RWPE2 (cell line): ENCODE results near the gene AIDA.

Experiments
- ATAC-seq: fragments of 200-7000 bp; cut with Tn5 transposase; 3 replicates; pipeline ENCODE4 v1.9.1; 2021; ENCODE audit warnings: low read depth
- DNase-seq: peaks from one replicate; pipeline ENCODE4 v3.0.0-alpha.2; 2020; ENCODE audit warnings: low spot score
- H3K27ac ChIP-seq: fragments of 450-650 bp; 2 replicates; pipeline ENCODE4 v1.5.1; 2017; ENCODE audit warnings: mild to moderate bottlenecking; ENCODE audit not compliant: poor library complexity, severe bottlenecking
- H3K27me3 ChIP-seq: fragments of 250-450 bp; sonication (Bioruptor Pico); 2 replicates; pipeline ENCODE4 v1.5.1; 2021; ENCODE audit warnings: mild to moderate bottlenecking, moderate library complexity; ENCODE audit not compliant: insufficient read depth, poor library complexity, severe bottlenecking
- H3K36me3 ChIP-seq: fragments of 250-450 bp; sonication (Bioruptor Pico); 2 replicates; pipeline ENCODE4 v1.5.1; 2020; ENCODE audit warnings: low read depth, mild to moderate bottlenecking, moderate library complexity
- H3K4me1 ChIP-seq: fragments of 250-450 bp; sonication (Bioruptor Pico); 2 replicates; pipeline ENCODE4 v1.5.1; 2021; ENCODE audit warnings: mild to moderate bottlenecking, moderate library complexity; ENCODE audit not compliant: insufficient read depth, poor library complexity, severe bottlenecking
- H3K4me3 ChIP-seq: fragments of 250-450 bp; sonication (Bioruptor Pico); 2 replicates; pipeline ENCODE4 v1.5.1; 2021; ENCODE audit warnings: mild to moderate bottlenecking, moderate library complexity; ENCODE audit not compliant: severe bottlenecking
- H3K9me3 ChIP-seq: fragments of 250-450 bp; sonication (Bioruptor Pico); 2 replicates; pipeline ENCODE4 v1.5.1; 2021; ENCODE audit warnings: mild to moderate bottlenecking, moderate library complexity; ENCODE audit not compliant: severe bottlenecking
- TF ChIP-seq, protein P1 (sequence below): fragments of 450-650 bp; IDR thresholded peaks from one replicate; pipeline ENCODE4 v1.5.1; 2017; ENCODE audit warnings: mild to moderate bottlenecking, moderate library complexity; ENCODE audit not compliant: poor library complexity, severe bottlenecking

The AIDA gene

DNA sequence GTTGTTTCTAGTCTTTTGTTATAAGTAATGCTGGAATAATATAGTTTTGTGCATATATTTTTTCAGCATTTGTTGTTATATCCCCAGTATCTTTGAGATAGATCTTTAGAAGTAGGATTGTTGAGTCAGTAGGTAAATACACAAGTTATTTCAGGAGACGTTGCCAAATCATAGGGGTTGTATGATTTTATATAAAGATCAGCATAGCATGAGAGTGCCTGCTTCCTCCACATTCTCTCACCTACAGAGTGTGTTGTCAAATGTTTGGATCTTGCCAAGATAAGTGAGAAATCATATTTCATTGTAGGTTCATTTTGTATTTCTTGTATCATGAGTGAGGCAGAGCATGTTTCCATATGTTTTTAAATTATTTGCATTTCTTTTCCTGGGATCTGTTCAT lies 69.8 kb downstream of the AIDA start:
- H3K9me3 ChIP-seq = no peaks in the 10 kb centered on the region
- H3K27me3 ChIP-seq = no peaks in the 10 kb centered on the region
- H3K4me1 ChIP-seq = no peaks in the 10 kb centered on the region
- ATAC-seq (no peak), DNase-seq (no peak)
- no peak overlapping the region for H3K4me3 ChIP-seq
- TF ChIP-seq, protein P1, sequence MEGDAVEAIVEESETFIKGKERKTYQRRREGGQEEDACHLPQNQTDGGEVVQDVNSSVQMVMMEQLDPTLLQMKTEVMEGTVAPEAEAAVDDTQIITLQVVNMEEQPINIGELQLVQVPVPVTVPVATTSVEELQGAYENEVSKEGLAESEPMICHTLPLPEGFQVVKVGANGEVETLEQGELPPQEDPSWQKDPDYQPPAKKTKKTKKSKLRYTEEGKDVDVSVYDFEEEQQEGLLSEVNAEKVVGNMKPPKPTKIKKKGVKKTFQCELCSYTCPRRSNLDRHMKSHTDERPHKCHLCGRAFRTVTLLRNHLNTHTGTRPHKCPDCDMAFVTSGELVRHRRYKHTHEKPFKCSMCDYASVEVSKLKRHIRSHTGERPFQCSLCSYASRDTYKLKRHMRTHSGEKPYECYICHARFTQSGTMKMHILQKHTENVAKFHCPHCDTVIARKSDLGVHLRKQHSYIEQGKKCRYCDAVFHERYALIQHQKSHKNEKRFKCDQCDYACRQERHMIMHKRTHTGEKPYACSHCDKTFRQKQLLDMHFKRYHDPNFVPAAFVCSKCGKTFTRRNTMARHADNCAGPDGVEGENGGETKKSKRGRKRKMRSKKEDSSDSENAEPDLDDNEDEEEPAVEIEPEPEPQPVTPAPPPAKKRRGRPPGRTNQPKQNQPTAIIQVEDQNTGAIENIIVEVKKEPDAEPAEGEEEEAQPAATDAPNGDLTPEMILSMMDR = no peak
- H3K36me3 ChIP-seq = peaks cover 13% of the 10 kb centered on the region
- H3K27ac ChIP-seq = no peak overlapping the region

DNA sequence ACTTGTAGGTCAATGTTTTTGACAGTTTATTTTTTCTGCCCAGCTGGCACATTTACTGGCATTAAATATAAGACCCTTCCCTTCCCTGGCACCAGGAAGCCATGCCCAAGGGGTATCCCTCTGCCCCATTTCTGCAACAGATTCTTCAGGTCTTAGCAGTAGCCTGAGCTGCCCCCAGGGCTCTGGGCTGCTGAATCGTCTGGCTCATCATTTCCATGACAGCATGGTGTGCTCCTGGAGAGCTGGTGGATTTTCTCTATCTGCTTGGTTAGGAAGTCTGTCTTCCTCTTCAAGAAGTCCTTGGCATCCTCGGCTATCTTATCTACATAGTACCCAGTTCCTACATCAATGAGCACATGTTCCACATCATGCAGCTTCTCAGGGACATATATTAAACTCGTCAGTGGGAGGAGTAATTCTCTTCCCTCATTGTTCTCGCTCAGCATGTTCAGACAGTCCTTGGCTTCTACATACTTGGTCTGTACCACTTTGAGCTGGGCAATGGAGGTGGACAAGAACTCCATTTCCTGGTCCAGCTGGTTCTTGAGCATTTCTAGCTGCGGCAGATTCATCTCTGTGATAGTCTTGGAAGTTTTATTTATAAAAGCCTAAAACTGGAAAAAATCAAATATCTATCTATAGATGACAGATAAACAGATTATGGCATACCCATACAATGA lies 70.9 kb downstream of the AIDA start:
- no peak for ATAC-seq
- TF ChIP-seq, protein P1 = no peak
- H3K27me3 ChIP-seq = no peaks in the 10 kb centered on the region
- no peaks in the 10 kb centered on the region for H3K4me1 ChIP-seq
- no peak overlapping the region for H3K27ac ChIP-seq
- H3K36me3 ChIP-seq = peaks cover 4% of the 10 kb centered on the region; the same call in 1 of the 2 replicates
- H3K4me3 ChIP-seq = no peak overlapping the region
- no peaks in the 10 kb centered on the region for H3K9me3 ChIP-seq
- no peak for DNase-seq

DNA sequence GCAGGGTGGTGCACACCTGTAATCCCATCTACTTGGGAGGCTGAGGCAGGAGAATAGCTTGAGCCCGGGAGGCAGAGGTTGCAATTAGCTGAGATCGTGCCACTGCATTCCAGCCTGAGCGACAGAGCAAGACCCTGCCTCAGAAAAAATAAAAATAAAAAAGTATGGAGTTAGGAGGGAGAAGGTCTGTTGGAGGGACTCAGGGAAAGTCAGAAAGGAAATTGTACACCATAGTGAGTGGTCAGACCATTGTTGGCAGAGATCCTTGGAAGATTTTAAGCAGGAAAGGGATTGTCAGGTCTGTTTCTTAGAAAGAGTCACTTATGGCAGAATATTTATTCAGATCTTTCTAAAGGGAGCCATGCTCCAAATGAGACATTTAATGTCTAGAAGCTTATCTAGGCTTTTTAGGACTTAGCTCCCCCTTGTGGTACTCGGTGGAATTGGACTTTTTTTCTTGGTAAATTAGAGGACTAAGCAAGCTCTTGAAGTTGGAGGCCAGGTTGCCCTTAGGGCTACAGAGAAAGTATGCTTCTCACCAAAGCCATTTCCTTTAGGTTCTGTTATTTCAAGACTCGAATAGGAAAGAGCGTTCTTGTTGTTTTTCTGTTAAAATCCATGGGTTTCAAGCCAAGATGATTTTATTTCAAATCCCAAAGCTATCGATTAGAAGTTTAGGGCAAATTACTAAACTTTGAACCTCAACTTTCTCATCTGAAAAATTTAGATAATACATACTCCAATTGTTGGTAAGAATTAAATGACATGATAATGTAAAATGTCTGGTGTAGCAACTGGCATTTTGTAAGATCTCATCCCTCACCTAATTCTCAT lies 77.9 kb downstream of the AIDA start:
- H3K4me1 ChIP-seq = no peaks in the 10 kb centered on the region
- H3K36me3 ChIP-seq = peaks cover 12% of the 10 kb centered on the region
- no peaks in the 10 kb centered on the region for H3K9me3 ChIP-seq
- ATAC-seq (0 out of 3 replicates have a peak, but pooled peaks have one; percentile 38), DNase-seq (no peak)
- no peak overlapping the region for H3K4me3 ChIP-seq
- TF ChIP-seq, protein P1 = peak; percentile 77
- H3K27me3 ChIP-seq = no peaks in the 10 kb centered on the region
- no peak overlapping the region for H3K27ac ChIP-seq

DNA sequence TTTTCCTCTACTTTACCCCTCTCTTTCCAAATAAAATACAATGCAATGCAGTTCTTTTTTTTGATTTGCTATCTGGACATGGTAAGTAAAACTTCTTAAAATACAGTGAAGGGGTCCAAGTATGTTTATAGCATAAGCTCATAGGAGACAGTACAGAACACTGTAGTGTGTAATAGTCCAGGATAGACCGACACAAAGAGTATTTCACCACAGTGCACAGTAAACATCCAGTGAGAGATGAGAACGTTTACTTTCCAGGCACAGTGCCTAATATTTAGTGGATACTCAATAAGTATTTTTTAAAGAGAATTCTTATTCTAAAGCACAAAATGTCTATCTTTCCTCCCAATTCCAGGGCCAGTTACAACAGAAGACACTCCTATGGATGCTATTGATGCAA lies 79.5 kb downstream of the AIDA start:
- DNase-seq = no peak
- H3K27me3 ChIP-seq = no peaks in the 10 kb centered on the region
- no peak overlapping the region for H3K4me3 ChIP-seq
- H3K27ac ChIP-seq = no peak overlapping the region
- H3K4me1 ChIP-seq = no peaks in the 10 kb centered on the region
- peaks cover 12% of the 10 kb centered on the region for H3K36me3 ChIP-seq
- no peak for ATAC-seq
- TF ChIP-seq, protein P1 = no peak
- no peaks in the 10 kb centered on the region for H3K9me3 ChIP-seq
